ENCODE measurements around the gene SMIM36.

SMIM36 gene

GRCh38 chr17:55458287-55458900 lies 52.9 kb downstream of the SMIM36 start:
- DNase-seq (ENCODE audit: low read depth): no peak
- TF ChIP-seq CTCF (IDR thresholded peaks at IDR 0.05; ENCODE audit: insufficient read depth, low read depth, low read length, missing control alignments): no peak
- no peak overlapping the region for H3K4me3 ChIP-seq (ENCODE audit: low read depth, low read length)

GRCh38 chr17:55456307-55457240 lies 54.7 kb downstream of the SMIM36 start:
- DNase-seq (ENCODE audit: low read depth): no peak
- TF ChIP-seq CTCF (IDR thresholded peaks at IDR 0.05; ENCODE audit: insufficient read depth, low read depth, low read length, missing control alignments): no peak

GRCh38 chr17:55454906-55455474 lies 56.3 kb downstream of the SMIM36 start:
- DNase-seq (ENCODE audit: low read depth): no peak
- no peak for TF ChIP-seq CTCF (IDR thresholded peaks at IDR 0.05; ENCODE audit: insufficient read depth, low read depth, low read length, missing control alignments)
- H3K4me3 ChIP-seq (ENCODE audit: low read depth, low read length): no peak overlapping the region

More at GRCh38 chr17:55456307-55457240, 54.7 kb downstream of the SMIM36 start:
- no peak overlapping the region for H3K4me3 ChIP-seq (ENCODE audit: low read depth, low read length)

GRCh38 chr17:55453839-55454557 lies 57.3 kb downstream of the SMIM36 start:
- no peak for DNase-seq (ENCODE audit: low read depth)
- H3K4me3 ChIP-seq (ENCODE audit: low read depth, low read length): no peak overlapping the region
- no peak for TF ChIP-seq CTCF (IDR thresholded peaks at IDR 0.05; ENCODE audit: insufficient read depth, low read depth, low read length, missing control alignments)

- TF ChIP-seq CTCF (IDR thresholded peaks at IDR 0.05; ENCODE audit: insufficient read depth, low read depth, low read length, missing control alignments): no peak
- peak; percentile 68 for DNase-seq (ENCODE audit: low read depth)
- no peak overlapping the region for H3K4me3 ChIP-seq (ENCODE audit: low read depth, low read length)
These were observed 59.0 kb downstream of the SMIM36 start for GRCh38 chr17:55452139-55452790.

- no peak for TF ChIP-seq CTCF (IDR thresholded peaks at IDR 0.05; ENCODE audit: insufficient read depth, low read depth, low read length, missing control alignments)
- no peak overlapping the region for H3K4me3 ChIP-seq (ENCODE audit: low read depth, low read length)
- DNase-seq (ENCODE audit: low read depth): no peak
These were observed 59.5 kb downstream of the SMIM36 start for GRCh38 chr17:55451758-55452138.

All from GM12865 (cell line).